ENCODE data around the gene BEAN1.

Gene BEAN1

DNA sequence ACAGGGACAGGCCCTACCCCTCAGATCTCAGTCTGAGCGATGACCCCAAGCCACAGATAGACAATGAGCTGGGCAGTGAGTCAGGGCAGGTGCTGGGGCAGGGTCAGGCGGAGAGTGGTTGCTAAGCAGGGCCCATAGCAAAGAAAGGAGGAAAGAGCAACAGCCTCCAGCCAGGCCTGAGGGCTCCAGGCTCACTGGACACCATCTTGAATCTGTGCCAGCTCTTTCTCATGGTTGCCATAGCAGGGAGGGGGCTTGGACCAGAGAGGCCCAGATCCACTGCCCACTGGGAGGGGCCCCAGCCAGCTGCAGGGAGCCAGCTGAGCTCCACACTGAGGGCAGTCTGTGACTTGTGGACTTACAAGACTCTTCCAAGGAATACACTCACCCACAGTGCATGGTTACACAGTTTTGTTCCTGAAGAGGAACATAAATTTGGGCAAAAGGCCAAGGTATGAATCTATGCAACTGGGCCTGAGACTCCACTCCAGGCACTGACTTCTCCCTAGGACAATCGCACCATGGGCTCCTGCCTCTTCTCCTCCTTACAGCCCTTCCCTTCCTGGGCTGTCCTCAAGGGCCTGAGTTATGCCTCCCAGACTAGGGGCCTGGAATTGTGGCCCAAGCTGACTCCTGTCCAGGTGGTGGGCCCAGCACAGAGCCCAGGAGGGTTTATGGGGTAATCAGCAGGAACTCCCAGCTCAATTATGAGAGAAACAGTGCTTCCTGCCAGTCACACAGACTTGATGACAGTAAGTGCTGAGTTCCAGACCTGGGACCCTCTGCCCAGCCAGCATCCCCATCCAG lies 59.9 kb downstream of the BEAN1 start:
- peak; percentile 80 for DNase-seq (ENCODE audit: low read depth)
- TF ChIP-seq, protein P1, sequence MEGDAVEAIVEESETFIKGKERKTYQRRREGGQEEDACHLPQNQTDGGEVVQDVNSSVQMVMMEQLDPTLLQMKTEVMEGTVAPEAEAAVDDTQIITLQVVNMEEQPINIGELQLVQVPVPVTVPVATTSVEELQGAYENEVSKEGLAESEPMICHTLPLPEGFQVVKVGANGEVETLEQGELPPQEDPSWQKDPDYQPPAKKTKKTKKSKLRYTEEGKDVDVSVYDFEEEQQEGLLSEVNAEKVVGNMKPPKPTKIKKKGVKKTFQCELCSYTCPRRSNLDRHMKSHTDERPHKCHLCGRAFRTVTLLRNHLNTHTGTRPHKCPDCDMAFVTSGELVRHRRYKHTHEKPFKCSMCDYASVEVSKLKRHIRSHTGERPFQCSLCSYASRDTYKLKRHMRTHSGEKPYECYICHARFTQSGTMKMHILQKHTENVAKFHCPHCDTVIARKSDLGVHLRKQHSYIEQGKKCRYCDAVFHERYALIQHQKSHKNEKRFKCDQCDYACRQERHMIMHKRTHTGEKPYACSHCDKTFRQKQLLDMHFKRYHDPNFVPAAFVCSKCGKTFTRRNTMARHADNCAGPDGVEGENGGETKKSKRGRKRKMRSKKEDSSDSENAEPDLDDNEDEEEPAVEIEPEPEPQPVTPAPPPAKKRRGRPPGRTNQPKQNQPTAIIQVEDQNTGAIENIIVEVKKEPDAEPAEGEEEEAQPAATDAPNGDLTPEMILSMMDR (conservative IDR thresholded peaks at IDR 0.05; ENCODE audit: low read length) = no peak
- no peak overlapping the region for H3K4me3 ChIP-seq (ENCODE audit: low read length)

DNA sequence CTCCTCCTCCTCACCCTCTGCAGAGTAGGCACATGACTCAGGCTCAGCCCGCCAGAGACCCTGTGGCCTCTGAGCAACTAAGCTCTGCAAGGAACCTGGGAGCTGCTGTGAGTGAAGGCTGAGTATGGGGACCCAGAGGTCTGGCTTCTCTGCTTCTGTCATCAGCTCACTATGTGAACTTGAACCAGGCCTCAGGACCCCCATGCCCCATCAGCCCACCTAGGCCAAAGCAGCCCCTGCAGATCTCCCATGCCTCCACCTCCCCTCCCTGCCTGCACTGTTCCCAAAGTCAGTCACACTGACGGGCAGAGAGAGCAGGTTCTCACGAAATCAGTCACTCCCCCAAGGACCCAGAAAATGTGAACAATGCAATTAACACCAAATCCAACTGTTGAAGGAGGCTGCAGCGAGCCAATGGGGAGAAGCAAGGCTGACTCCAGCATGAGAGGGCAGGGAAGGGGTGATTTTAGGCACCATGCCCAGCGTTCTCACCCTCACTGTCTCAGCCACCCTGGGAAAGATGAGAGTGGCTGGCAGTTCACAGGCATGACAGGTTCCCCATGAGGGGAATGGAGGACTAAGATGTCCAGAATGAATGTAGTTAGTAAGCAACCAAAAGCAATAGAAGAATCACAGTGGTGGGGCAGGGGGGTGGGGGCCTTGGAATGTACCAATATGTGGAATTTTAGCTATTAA lies 60.6 kb downstream of the BEAN1 start:
- DNase-seq (ENCODE audit: low read depth) = peak; percentile 39
- H3K4me3 ChIP-seq (ENCODE audit: low read length) = no peak overlapping the region
- TF ChIP-seq, protein P1 (conservative IDR thresholded peaks at IDR 0.05; ENCODE audit: low read length) = no peak

GRCh38 chr16:66488505-66488904 lies 61.4 kb downstream of the BEAN1 start:
- H3K4me3 ChIP-seq (ENCODE audit: low read length) = no peak overlapping the region
- DNase-seq (ENCODE audit: low read depth) = no peak
- TF ChIP-seq, protein P1 (conservative IDR thresholded peaks at IDR 0.05; ENCODE audit: low read length) = no peak

- H3K4me3 ChIP-seq (ENCODE audit: low read length) = no peak overlapping the region
- TF ChIP-seq, protein P1 (conservative IDR thresholded peaks at IDR 0.05; ENCODE audit: low read length) = no peak
- no peak for DNase-seq (ENCODE audit: low read depth)
These were observed 62.3 kb downstream of the BEAN1 start for GRCh38 chr16:66489385-66489784.

DNA sequence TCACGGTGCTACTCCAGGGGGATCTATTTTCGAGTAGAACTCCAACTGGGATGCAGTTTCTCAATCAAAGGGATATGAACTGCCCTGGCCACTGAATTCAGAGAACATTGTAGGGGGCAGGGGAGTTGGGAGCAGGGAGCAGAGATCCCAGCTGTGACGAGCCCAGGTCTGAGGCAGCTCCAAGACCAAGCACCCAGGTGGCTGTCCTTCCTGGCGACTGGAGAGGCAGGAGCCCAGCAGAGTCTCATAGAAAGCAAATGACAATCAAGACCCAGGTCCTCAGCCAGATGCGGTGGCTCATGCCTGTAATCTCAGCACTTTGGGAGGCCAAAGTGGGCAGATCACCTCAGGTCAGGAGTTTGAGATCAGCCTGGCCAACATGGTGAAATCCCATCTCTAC lies 62.7 kb downstream of the BEAN1 start:
- no peak overlapping the region for H3K4me3 ChIP-seq (ENCODE audit: low read length)
- DNase-seq (ENCODE audit: low read depth) = no peak
- TF ChIP-seq, protein P1 (conservative IDR thresholded peaks at IDR 0.05; ENCODE audit: low read length) = no peak

- DNase-seq (ENCODE audit: low read depth) = no peak
- TF ChIP-seq, protein P1 (conservative IDR thresholded peaks at IDR 0.05; ENCODE audit: low read length) = no peak
- no peak overlapping the region for H3K4me3 ChIP-seq (ENCODE audit: low read length)
These were observed 64.0 kb downstream of the BEAN1 start for GRCh38 chr16:66490774-66491715.
